GM21381 (cell line): ENCODE measurements around the gene BTBD2.

ENCODE experiments used
- ATAC-seq: cut with Tn5 transposase; IDR thresholded peaks from one replicate; pipeline ENCODE4 v1.9.1; 2021; ENCODE audit warnings: mild to moderate bottlenecking, moderate library complexity; ENCODE audit not compliant: unreplicated experiment

BTBD2 gene

DNA sequence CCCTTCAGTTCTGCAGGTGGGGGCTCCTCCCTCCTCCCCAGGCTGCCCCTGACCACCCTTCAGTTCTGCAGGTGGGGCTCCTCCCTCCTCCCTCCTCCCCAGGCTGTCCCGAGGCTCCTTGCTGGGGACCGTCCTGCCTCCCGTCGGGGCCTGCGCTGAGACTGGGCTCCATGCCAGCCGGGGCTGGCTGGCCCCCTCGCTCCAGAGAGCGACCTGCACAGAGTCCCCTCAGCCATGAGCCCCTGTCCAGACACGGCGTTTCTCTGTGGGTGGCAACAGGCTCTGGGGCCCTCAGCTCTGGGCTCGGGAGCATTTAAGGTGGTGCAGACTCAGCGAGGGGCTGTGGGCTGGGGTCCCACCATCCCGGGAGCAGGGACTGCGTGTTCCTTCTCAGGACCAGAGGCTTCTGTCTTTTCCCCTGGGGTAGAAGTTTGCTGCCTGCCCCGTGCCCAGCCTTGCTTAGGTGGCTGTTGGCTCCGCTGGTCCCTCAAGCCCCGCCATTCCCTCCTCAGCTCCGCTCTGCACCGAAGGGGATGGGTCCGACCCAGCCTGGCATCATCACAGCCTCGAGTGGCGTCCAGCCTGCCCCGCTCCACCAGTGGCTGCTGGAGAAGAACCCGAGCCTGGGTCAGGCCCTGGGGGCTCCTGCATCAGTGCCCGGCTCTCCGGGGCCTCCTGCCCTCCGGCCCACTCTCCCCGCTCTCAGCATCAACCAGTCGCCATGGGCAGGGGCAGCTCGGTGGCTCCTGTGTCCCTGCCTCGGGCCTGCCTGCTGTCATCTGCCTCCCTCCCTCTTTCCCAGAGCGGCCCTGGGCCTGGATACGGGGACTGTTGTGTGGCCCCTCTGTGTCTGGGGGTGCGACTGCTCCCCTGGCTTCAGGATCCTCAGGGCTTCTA is 47.0 kb downstream of the BTBD2 start:
- no peak for ATAC-seq

DNA sequence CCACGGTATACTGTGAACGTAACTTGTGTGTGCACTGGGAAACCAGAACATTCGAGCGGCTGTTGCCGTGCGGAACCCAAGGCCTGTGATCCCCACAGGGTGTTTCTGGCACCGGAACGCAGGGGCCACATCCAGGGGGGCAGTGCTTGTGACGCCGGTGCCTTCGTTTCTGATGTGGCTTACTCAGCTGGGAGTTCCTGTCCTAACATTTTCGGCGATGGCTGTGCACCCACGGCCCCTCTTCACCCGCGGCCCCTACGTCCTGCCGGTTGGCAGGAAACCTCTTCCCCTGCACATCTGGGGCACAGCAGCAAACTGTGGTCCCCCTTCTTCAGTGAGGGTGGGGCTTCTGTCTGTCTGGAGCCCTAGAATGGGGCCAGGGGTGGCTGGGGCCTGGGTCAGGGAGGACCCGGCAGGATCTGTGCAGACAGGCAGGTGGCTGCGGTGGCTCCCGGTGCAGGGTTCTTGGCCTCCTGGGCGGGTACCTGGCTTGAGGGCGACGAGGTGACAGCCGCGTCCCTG is 48.4 kb downstream of the BTBD2 start:
- no peak for ATAC-seq

DNA sequence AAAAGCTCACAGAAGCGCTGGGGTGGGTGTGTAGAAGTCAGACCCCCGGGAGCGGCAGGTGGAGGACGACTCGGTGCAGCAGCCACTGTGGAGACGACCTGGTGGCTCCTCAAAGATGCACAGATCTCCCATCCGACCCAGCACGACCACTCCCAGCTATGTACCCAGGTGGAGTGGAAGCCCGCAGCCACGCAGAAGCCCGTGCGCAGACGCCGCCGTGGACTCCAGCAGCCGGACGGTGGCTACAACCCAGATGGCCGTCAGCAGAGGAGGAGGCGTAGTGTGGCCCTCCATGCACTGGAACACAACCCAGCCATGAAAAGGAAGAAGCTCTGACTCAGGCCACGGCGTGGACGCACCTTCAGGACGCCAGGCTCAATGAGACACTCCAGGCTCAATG is 52.8 kb downstream of the BTBD2 start:
- ATAC-seq, result no peak

DNA sequence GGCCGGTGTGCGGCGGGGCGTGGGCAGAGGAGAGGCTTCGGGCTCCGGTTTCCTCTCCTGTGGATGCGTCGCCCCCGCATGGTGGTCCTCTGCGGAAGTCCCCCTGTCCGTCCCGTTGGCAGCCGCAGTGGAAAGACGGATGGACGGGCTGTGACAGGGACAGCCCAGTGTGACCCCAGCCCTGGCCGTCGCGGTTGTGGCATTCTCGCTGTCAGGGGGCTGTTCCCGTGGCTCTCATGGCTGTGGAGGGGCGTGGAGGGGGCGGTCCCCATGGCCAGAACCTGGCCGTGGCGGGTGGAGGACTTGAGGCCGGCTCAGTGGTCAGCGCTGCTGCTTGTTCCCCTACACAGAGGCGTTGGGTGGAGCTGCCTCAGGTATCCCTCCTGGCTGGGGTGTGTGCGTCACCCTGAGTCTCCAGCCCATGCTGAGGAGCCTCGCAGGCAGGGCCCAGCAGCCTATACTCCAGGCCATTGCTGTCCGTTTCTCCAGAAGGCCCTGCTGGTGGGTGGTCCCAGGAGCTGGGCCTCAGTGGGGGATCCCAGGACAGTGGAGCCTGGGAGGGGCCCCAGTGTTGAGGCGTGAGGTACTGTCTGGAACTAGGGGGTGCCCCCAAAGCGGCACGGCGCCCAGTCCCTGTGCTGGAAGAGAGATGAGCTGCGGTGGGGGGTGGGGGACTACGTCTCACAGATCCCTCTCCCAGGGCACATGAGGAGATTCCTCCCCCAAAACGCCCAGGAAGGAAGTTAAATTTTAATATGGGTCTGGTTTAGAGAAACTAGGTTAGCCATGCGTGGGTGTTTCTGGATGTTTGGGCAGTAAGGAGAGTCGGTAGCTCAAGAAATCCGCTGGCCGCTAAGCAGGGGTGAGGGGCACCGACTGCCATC is 54.3 kb downstream of the BTBD2 start:
- ATAC-seq, result no peak

DNA sequence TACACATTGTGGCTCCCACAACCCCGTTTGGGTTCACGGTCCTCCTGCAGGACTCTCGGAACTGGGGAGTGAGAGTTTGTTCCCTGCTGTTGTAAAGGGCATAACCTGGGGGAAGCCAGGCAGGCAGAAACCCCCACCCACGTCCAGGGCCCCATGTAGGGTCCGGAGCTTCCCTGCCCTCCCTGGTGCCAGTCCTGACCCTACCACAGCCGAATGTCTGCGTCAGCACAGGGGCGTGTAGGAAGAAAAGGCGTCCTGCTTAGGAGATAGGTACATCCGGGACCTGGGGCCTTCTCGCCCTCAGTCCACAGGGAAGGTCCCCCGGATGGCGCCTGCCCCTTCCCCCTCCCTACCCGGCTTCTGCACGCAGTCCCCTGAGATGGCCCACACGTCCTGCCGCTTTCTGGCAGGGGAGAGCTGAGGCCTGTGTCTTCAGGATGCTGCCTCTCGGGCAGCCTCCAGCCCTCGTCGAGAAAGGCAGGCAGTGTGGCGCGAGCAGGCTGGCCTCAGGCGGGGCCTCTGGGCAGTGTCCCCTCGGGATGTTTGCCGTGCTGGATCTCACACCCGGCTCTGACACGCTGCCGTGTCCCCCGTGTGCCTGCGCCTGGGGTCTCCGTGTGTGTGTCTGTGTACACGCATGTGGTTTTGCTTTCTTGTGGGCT is 55.5 kb downstream of the BTBD2 start:
- ATAC-seq, result no peak

DNA sequence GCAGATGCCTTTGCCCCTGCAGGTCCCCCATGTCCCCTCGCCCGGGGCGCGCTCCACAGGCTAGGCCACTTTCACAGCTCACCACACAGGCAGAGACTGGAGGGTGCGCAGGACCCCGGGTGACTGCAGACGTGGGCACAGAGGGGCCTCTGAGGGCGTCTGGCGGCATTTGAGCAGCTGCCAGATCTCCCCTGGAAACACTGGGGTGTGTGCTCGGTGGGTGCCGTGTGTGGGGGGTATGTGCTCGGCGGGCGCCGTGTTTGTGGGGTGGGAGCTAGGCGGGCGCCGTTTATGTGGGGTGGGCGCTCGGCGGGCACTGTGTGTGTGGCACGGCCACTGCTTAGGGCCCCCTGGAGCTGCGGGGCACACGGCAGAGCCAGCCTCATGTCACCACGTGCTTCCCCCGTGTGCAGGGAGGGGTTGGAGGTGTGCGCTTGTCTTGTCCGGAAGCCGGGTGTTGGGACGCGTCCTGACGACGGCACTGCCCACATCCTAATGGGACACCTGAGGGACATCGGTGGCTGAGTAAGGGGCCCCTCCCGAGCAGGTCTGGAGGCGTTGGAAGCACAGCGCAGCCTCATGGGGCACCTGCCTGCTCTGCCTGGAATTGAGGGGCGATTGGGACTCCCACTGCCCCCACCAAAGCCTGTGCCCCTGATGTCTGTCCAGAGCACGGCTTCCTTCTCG is 57.8 kb downstream of the BTBD2 start:
- no peak for ATAC-seq

DNA sequence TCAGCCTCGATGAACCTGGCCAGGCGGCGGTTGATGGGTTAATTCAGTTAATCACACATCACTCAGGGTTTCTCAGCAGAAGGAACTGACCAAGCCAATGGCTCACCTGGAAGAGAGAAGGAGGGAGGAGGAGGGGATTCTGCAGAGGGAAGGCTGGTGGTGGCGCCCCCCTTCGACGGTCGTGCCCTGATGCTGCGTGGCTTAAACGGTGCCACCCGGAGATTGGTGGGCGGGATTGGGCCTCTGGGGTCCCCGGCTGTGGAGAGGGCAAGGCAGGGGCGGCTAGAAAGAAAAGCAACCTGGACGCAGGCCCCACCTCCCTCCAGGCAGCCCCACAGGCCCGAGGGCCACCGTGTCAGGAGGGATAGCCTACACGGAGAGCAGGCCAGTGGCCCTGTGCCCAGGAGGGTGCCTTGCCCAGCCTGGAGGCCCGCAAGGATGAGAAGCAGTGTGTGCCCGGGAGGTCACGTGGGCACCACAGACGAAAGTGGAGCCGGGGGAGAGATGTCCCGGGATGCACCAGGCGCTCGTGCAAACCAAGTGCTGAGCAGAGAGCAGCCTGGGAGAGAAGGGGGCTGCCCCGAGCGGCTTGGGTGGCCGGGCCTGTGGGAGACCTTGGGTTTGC is 58.5 kb downstream of the BTBD2 start:
- ATAC-seq, result no peak

DNA sequence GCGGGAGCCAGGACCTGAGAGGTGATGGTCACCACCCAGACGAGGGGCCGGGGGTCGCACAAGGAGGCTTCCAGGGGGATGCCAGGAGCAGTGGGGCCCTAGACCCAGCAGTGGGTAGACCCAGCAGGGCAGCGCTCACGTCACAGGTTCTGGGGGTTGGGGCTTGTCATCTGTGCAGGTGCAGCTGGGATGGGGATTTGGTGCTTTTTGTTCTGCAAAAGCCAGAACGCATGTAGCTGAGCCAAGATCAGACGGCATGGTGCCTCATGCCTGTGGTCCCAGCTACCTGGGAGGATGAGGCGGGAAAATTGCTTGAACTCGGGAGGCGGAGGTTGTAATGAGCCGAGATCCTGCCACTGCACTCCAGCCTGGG is 59.4 kb downstream of the BTBD2 start:
- ATAC-seq, result no peak

DNA sequence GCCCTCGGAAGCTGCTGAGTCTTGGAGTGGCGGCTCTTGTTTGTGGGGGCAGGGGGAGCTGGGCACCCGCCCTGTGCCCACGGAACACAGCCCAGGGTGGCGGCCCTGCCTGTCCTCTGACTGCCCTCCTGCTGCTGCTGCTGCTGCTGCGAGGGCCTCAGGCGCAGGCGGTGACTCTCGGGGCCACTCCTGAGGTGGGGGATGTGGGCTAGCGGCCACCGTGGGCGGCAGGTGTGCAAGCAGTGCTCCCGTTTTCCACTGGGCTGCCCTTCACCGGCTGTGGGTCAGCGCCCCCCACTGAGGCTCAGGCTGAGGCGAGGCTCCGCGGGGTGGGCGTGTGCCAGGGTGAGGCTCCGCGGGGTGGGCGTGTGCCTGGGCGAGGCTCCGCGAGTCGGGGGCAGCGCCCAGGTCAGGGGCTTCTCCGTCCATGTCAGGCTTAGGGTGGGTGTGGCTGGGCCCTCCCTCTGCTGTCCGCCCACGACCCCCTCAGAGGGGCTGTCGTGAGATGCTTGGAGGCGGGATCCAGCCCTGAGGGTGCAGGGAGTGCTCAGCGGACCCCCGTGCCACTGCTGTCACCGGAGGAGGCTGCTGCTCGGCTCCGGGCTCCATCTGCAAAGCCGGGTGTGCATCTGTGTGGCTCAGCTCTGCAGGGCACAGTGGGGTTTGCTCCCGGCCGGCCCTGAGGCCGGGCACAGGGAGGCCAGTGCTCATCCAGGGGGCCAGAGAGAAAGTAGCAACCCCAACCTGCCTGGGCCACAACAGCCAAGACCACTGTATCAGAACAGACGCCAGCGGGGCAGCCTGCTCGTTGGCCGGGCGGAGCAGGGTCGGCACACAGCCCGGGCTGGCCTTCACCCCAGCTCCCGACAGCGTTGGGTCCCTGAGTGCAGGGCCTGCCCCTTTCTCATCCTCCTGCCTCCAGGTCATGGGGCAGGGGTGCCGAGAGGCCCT is 60.1 kb downstream of the BTBD2 start:
- no peak for ATAC-seq

DNA sequence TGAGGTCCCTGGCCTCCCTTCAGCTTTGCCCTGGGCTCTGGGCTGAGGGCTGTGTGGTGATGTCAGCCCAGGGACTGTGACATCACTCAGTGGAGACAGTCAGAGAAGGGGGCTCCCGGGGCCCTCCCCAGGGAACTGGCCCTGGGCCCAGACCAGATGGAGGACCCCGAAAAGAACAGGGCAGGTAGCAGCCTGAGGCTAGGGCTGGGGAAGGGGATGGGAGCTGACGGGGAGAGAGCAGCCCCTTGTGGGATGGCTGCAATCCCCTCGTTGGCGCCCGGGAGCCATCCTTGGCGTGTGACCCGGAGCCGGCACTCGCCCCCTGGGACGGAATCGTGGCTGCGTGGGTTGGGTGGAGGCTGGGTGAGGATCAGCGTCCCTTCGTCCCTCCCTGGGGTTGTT is 61.0 kb downstream of the BTBD2 start:
- no peak for ATAC-seq

DNA sequence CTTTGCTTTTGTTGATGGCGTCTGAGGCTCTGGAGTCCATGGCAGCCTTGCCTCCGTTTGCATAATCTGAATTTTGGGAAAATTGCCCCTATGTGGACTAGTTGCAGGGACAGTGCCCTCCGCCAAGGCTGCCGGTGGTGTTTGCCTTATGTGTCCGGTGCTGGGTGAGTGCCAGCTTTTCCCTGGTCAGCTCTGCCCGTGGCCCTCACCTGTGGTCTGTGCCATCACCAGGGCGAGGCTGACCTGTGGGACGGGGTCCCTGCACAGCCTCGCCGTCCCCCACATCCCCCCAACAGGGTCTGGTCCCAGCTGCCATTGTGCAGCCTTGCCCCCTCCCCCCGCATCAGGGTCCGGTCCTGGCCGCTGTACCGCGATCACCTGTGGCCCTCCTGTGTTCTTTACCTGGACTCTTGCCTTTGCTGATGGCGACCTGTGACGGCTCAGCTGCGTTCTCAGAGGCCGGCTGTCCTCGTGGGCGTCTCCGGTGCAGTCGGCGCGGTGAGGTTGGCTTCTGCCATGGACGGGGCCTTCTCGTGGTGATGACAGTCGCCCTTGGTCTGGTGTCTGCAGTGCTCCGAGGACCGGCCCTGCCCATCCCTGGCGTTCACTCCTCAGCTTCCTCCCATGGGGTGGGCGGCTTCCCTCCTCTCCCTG is 61.9 kb downstream of the BTBD2 start:
- ATAC-seq, result no peak

DNA sequence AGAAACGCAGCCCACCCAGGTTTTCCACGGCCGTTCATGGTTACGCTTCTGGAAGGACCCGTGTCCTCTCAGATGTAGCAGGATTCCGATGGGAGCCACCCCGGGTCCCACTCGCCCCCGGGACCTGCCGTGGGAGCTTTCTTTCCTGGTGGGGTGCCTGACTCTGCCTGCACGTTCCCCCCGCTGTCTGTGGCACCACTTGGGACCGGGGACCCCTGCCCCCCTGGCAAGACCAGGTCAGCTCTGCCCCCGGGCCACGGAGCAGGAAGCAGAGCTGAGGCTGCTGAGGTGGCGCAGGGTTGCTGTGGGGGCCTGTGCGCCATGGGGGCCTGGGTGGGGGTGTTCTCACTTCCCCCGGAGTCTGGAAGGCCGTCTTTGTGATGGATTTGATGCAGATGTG is 62.5 kb downstream of the BTBD2 start:
- no peak for ATAC-seq

DNA sequence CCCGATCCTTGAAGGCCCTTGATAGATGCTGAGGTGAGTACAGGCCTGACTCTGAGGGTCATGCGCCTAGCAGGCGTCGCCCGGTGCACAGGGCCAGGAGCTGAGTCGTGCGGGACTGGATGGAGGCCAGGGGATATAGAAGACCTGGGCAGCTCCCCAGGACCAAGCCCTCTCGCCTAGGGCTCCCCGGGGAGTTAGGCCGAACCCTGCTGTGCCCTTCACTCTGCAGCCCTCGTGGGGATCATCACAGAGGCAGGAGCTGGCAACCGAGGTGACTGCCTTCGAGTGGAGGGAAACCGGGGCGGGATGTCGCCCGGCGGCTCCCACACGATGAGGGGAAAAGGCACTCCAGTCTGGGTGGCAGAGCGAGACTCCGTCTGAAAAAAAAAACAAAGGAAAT is 62.9 kb downstream of the BTBD2 start:
- ATAC-seq, result no peak

DNA sequence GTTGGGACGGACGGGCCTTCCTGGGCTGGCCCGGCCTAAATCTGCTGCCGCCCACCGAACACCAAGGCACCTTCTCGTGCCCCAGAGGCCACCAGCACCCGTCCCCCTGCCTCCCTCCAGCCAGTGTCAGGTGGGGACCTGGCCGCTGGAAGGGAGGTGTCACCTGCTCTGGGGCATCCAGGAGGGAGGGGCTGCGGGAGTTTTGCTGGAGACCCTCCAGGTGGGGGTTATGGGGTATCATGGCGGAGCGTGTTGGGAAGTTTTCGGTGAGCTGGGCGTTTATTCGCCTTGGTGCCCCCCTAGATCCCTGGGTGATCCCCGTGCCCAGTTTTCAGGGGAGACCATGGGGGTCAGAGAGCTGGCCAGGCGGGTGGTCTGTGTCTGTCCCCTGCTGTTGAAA is 64.9 kb downstream of the BTBD2 start:
- ATAC-seq, result no peak

DNA sequence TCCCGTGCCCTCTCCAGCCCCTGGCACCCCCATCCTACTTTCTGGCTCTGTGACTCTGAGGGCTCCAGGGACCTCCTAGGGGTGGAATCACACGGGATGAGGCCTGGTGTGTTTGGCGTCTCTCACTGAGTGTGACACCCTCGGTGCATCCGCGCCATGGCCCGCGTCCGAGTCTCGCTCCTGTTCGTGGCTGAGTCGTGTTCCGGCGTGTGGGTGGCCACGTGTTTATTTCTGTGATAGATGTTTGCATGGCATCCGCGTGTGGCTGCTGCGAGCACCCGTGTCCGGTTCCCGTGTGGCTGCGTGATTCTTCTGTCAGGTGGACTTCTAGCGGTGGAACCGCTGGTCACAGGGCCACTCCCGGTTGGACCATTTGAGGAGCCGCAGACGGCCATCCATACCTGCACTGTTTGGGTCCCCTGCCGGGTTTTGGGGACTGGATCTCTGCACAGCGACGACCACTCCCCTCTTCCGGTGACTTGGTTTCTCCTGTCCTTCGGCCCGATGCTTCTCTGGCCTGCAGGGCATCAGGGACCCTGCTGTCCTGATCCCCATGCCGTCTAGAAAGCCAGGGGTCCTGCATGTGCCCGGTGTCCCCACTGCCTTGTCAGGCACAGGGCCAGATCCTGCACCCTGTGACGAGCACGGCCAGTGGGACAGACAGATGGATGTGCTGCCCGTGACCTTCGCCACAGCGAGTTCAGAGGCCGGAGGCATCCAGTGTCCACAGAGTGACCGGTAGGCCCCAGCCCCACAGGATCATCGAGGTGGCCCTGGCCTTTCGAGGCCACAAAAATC is 66.0 kb downstream of the BTBD2 start:
- ATAC-seq, result no peak

DNA sequence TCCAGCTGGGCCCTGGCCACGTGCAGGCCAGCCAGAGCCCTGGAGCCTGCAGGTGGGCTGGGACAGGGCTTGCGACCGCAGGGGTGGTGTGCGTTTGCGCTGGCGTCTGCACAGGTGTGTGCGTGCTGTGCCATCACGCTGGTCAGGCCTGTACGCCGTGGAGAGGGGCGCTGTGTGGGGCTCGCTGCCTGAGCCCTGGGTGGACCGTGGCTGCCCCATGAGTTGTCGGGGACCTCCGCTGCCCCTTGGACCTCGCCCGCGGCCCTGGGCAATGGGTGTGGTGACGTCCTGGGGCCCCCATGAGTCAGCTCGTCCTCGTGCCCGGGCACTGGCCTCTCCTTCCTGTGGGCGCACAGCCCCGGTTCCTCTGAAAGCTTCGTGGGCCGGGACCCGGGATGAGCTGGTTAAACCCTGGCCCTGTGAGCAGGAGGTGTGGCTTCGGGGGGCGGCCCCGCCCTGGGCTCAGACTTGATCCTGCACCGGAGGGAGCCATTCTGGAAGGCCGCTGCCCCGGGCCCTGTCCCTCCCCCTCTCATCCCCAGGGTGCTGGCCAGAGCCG is 67.8 kb downstream of the BTBD2 start:
- no peak for ATAC-seq

DNA sequence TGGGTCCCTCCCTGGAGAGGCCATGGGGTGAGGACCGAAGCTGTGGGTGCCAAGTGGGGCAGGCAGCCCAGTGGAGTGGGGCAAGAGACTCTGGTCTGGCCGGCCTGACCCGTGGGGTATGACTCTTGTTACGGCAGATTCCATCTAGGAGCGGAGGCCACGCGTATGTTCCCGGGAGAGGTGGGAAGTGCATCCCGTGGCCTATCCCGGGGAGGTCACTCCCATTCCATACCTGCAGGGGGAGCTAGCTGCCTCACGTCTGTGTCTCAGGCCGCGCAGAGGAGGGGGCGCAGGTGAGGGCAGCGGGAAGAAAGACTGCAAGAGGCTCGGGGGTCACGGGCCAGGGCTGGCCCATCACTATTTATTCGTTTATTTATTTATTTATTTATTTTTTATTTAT is 69.6 kb downstream of the BTBD2 start:
- no peak for ATAC-seq
